NCI-H1436 (cell line): ENCODE results near the gene UFC1.
A peak's percentile ranks its signal among the peaks of the same experiment; 100 is the strongest.
"Not testable (repeated sequence)": the region's sequence is repeated elsewhere in the genome, so short reads cannot be mapped to it uniquely, and the experiment has no call there.

Experiments used
- DNase-seq: peaks from one replicate; lab custom pipeline; 2025; lab: John Stamatoyannopoulos, UW

Gene UFC1

DNA sequence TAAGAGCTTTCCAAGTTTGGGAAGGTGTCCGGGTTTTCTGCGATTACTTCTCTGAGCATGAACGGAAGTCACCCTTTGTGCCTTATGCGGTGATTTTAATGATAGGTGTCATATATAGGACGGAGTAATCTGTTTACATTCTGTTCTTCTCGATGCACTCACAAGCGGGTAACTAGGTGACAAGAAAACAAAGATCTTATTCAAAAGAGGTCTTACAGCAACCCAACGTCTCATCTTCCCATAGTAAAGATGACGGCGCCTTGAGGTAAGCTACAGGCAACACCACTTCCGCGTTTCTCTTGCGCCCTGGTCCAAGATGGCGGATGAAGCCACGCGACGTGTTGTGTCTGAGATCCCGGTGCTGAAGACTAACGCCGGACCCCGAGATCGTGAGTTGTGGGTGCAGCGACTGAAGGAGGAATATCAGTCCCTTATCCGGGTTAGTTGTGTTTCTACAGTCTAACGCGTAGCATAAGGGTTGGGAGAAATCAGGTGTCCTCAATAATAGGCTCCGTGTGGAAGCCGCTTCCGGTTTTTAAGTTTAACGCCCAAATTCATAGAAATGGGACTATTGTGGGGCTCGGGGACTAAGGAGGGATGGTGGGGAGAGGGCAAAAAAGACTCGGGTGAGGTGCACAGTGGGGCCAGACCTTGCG is at the start of gene UFC1:
Gene UFC1, plus strand, starts transcription at position 297 of the 656 bp plus-strand sequence. Its CDS starts 20 bp downstream, at position 317.
- DNase-seq = peak; percentile 87

DNA sequence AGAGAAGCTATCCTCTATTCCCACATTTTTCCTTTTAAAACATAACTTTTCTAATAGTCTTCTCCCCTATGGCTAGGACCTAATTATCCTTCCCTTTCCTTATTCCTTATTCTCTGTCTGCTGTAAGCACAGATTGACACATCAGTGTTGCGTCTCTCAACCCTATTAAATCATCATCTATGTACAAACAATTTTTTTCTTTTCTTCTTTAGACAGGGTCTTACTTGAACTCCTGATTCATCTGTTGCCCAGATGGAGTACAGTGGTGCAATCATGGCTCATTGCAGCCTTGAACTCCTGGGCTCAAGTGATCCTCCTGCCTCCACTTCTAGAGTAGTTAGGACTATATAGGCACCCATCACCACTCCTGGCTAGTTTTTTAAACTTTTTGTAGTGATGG is 47.3 kb upstream of the UFC1 start:
- DNase-seq = no peak

DNA sequence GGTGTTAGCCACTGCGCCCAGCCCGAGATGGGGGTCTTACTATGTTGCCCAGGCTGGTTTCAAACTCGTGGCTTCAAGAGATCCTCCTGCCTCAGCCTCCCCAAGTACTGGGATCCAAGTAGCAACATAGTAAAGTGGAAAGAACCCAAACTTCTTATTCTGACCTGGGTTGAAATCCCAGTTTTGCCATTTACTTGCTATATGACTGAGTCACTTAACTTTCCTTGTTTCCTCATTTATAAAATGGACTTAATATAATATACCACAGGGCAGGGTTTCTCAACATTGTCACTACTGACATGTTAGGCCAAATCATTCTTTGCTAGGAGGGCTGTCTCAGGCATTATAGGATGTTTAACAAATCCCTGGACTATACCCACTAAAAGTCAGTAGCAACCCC is 42.7 kb upstream of the UFC1 start:
- no peak for DNase-seq

GRCh38 chr1:161111527-161111926 is 42.3 kb upstream of the UFC1 start:
- DNase-seq = no peak

- no peak for DNase-seq
These were observed 39.9 kb upstream of the UFC1 start for GRCh38 chr1:161113915-161114314.

DNA sequence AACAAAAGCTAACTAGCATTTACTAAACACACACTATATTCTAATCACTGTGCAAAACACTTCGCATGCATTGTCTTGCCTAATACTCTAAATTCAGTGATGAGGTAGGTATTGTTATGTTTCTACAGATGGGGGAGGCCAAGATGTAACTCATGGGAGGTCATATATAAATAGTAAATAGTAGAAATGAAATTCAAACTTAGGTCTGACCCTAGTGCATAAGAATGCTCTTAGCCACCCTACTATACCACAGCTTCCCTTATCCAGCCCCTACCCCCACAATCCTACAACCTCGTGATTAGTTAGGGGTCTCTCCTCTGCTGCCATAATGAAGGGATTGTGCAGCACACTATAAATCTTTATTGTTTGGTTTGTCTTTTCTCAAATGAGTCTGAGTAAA is 39.2 kb upstream of the UFC1 start:
- no peak for DNase-seq

GRCh38 chr1:161115132-161115711 is 38.6 kb upstream of the UFC1 start:
- DNase-seq = no peak

DNA sequence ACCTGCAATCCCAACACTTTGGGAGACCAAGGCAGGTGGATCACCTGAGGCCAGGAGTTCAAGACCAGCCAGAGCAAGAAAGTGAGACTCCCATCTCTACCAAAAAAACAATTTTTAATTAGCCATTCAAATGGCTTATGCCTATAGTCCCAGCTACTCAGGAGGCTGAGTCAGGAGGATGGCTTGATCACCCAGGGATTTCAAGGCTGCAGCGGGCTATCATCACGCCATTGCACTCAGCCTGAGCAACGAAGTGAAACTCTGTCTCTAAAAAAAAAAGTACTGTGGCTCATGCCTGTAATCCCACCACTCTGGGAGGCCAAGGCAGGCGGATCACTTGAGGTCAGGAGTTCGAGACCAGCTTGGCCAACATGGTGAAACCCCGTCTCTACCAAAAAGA is 37.8 kb upstream of the UFC1 start:
- DNase-seq = not testable (repeated sequence)

- peak; percentile 55 for DNase-seq
These were observed 35.8 kb upstream of the UFC1 start, which contains the start of the genes NIT1 and PFDN2 for GRCh38 chr1:161117759-161118581. TSS of gene NIT1 (plus strand) at chr1:161118105. CDS start at chr1:161118177, 72 bp downstream. TSS of gene PFDN2 (minus strand) at chr1:161118037. CDS start at chr1:161118026, 11 bp downstream.

- no peak for DNase-seq
These were observed 34.5 kb upstream of the UFC1 start for GRCh38 chr1:161119092-161119903.

DNA sequence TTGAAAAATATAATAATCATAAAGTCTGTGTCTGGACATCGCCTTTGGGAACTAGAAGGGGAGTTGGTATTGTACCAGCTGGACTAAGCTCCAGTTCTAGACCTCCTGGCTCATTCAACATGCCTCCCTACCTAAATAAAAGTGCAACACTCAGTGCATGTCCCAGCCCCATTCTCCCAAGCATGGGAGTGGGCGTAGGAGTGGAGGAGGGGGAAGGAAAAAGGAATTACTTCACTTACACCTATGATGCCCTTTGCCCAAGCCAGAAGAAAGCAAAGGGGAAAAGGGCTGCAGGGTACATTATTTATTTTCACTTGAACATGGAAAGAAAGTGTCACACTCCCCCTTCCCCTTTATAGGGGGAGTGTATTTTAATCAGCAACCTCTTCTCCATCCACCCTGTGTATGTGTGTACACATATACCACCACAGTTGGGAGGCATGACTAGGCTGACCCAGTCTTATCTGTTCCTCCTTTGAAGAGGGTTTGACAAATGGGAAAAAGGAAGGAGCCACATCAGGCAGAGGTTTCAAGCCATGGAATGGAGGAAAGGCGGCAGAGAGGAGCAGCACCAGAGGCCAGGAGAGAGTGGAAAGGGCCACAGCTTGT is 32.6 kb upstream of the UFC1 start:
- DNase-seq = no peak

DNA sequence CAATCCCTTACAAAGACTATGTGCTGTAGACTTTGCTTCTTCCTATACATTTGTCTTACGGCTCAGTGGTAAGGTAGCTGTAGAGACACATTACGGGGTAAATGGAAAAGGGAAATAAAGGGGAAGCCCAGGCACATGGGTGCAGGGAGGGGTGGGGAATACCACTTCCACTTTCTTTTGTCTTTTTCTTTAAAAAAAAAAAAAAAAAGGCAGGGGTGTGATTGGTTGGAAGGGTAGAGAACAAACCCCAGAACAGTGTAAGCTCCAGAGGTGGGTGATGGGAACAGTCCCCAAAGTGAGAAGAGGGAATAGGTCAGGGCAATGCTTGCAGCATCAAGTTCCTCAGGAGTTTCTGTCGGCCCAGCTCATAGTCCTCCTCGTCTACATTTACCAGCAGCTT is 31.9 kb upstream of the UFC1 start:
- no peak for DNase-seq

GRCh38 chr1:161122967-161123366 is 30.8 kb upstream of the UFC1 start:
- DNase-seq = no peak

DNA sequence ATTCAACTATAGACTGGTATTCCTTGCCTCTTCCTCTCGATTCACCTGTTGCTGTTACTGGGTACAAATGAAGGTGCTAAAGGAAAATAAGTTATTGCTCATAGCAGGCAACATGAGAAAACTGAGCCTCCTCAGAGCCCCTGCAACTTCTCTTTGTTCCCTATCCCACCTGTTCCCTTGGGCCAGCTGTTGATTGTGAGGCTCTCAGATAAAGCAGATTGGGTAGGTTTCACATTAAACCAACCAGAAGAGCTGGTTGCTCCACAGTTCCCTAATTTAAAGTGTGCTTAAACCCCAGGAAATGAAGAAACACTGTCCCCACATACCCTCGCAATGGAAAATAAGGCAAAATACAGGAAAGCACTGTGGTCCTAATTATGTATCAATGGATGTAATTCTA is 26.1 kb upstream of the UFC1 start:
- DNase-seq = no peak

GRCh38 chr1:161128591-161129420 is 25.0 kb upstream of the UFC1 start:
- DNase-seq = no peak

GRCh38 chr1:161130266-161130665 is 23.5 kb upstream of the UFC1 start:
- DNase-seq = no peak

GRCh38 chr1:161131523-161132409 is 22.0 kb upstream of the UFC1 start:
- DNase-seq = no peak

DNA sequence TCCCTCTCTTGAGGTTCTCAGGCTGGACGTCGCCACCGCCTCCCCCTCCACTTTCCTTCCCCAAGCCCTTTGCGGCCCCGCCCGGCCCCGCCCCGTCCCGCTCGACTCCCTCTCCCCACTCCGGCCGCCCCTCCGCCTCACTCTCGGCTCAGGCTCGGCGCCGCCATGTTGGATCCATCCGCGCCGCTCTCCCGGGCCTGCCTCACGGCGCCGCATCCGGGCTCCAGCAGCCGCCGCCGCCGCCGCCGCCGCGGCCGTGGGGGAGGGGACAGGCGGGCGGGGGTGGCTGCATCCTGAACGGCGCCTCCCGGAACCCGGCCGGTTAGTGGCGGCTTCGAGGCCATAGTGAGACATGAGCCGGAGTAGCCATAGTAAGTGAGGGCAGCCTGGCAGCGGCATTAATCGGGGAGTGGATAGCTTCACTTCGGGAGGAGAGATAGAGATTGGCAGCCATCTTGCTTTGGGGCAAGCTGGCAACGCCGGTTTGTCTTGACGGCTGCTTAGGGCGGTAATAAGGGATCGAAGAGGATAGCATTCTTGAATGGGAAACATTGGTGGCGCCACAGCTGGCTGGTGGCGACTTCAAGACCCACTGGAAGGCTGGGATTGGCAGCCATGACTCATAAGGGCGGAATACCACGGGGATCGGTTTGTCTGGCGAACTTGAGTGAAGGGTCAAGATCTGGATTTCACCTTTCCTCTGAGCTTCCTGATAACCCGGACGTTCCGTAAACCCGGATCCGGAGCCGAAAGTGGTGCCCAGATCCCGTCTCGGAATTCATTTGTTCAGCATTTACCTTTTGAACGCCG is 21.2 kb upstream of the UFC1 start, which contains the start of gene DEDD:
Gene DEDD, minus strand, starts transcription at position 258 of the 810 bp plus-strand sequence. CDS start 8,205 bp downstream, outside the sequence.
- DNase-seq = peak; percentile 89
